HG03060 (cell line): Measurements from ENCODE around the gene LIN52.

Experiments
- ATAC-seq: cut with Tn5 transposase; IDR thresholded peaks from one replicate; pipeline ENCODE4 v1.9.1; 2021; ENCODE audit warnings: low read depth, moderate number of reproducible peaks; ENCODE audit not compliant: unreplicated experiment

LIN52 gene

DNA sequence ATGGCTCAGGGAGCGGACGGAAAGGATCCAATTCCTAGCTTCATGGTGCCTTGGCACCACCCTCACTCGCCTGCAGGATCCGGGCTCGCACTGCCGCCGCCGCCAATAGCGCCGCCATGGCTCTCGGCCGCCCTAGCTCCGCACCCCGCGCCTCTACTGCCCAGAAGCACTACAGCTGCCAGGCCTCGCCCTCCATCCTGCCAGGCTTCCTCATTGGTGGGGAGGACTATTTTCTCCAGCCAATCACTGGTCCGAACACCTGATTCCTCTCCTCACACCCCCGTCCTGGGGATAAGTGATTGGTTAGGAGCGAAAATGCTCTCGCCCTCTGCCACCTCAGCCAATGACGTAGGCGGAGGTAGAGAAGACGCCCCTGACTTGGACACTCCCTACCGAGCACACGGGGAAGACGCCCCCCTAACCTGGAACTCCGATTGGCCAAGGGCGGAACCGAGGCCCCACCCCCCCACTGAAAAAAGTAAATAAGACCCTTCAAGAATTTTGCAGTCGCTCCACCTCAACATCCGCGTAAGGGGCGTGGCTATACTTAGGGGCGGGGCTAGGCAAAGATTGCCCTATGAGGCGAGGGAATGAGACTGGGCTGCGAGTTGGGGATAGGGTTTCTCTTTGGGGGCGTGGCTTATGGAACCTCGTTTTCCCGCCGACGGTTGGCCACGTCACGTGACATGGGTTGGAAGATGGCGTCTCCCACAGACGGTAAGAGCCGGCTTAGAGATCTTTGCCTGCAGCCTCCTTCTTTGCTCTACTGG is at the start of gene LIN52, which contains the start of gene ALDH6A1:
Gene LIN52 (plus strand): TSS at position 680 of the 770 bp plus-strand sequence. CDS start 19 bp downstream, at position 699.
Gene ALDH6A1 (minus strand): TSS at position 177 of the 770 bp plus-strand sequence. CDS start 59 bp downstream, at position 118.
- ATAC-seq = peak; percentile 87

- ATAC-seq = no peak
These were observed 49.2 kb upstream of the LIN52 start for GRCh38 chr14:74035556-74035955.

GRCh38 chr14:74038020-74038859 is 46.5 kb upstream of the LIN52 start:
- no peak for ATAC-seq

DNA sequence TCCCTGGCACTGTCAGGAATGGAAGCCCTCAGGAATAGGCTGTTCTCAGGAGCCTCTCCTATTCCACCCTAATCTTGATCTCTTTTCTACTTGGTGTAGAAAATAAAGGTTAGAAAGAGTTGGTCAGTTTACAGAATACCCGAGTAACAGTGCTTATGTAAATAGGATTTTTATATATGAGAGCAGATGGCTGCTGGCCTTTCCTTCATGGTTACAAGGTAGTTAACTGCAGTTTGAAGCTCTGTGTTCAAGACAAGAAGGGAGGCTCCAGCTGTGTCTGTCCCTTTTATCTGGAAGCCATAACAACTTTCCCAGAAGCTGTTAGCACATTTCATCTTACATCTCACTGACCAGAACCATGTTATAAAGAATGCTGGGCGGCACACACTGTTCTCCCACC is 42.5 kb upstream of the LIN52 start:
- ATAC-seq = no peak

- ATAC-seq = no peak
These were observed 39.2 kb upstream of the LIN52 start for GRCh38 chr14:74045522-74045921.

DNA sequence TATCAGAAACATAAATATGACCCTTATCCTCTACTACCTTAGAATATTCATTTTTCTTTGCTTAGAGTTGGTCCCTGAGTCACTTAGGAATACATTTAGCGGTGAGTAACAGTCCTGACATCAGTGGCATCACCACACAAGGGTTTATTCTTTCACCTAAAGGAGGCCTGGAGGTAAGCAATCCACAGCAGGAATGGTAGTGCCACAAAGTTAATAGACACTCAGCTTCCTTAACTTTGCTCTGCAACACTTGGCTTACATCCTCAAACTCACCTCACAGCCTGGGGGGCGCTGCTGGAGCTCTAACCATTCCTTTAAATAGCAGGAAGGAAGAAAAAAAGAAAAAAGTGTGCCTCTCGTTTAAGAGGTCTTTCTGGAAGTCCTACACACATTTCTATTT is 36.5 kb upstream of the LIN52 start:
- no peak for ATAC-seq

DNA sequence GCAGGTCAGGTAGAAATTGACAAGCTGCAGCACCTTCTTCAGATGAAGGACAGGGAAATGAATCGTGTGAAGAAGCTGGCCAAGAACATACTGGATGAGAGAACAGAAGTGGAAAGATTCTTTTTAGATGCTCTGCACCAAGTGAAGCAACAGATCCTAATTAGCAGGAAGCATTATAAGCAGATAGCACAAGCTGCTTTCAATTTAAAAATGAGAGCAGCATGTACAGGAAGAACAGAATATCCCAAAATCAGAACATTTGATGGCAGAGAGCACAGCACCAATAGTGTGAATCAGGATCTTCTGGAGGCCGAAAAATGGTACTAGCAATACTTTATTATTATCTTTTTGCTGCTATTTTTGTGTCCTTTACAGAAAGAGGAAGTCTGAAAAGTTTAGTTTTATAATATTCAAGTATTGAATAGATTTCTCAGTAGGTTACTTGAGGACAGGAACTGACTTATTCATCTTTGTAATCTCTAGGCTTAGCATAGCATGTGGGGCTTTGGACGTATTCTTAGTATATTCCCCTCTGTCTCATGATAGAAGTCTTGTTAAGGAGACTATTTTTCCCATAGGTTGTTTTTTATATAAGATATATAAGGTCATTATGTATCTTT is 34.8 kb upstream of the LIN52 start:
- no peak for ATAC-seq

- ATAC-seq = no peak
These were observed 22.0 kb upstream of the LIN52 start for GRCh38 chr14:74062809-74063150.

- no peak for ATAC-seq
These were observed 20.3 kb upstream of the LIN52 start for GRCh38 chr14:74064426-74064825.

- ATAC-seq = no peak
These were observed 19.9 kb upstream of the LIN52 start for GRCh38 chr14:74064883-74065282.

- no peak for ATAC-seq
These were observed 18.8 kb upstream of the LIN52 start for GRCh38 chr14:74065746-74066575.

DNA sequence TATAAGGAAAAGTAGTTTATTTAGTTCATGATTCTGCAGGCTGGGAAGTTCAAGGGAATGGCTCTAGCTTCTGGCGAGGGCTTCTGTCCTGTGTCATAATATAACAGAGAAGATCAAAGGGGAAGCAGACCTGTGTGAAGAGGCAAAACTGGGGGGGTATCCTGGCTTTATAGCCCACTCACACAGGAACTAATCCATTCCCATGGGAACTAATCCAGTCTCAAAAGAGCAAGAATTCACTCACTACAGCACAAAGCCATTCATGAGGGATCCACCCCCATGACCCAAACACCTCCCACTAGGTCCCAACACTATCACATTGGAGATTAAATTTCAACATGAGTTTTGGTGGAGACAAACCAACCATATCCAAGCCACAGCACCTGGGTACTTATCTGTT is 7.4 kb upstream of the LIN52 start:
- ATAC-seq = no peak

DNA sequence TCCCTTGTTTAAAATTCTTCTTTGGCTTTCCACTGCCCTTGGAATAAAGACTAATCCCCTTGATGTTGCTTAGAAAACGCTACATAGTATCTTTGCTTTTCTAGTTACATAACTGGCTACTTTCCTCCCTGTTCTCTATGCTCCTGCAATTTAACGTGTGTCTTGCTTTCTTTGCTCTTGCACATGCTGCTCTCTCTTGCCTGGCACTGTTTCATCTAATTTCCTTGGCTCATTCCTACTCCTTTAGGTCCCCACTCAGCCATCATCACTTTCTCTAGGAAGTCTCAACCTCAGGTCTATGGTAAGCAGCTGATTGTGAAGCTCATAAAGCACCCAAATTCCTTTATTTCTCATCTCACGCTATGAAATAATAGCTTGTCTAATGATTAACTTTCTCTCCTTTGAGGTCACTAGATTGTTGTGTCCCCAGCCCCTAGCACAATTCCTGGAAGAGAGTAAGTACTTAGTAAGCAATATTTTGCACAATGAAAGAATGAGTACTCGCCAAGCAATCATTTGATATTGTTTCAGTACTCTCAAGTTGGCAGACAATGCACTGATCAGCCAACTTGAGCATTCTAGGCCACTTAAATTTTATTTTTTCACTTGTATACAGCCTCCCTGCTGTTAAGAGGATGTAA is 3.8 kb upstream of the LIN52 start:
- no peak for ATAC-seq

DNA sequence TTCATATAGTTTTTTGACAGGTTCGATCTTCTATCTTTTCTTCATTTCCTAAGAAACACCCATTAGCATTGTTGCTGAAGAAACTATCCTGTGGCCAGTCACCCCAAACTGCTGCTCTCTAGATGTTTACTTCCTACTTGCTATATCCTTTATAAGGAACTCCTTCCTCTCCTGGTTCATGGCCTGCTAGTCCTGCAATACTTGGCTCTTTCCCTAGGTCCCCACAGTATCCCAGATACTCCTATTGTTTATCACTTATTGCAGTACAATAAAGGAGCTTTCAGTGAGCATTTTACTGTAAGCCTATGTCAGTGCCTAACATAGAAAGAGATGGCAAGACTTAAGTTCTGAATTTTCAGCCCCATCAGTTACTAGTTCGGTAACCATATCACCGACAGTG is 3.3 kb upstream of the LIN52 start:
- ATAC-seq = no peak

DNA sequence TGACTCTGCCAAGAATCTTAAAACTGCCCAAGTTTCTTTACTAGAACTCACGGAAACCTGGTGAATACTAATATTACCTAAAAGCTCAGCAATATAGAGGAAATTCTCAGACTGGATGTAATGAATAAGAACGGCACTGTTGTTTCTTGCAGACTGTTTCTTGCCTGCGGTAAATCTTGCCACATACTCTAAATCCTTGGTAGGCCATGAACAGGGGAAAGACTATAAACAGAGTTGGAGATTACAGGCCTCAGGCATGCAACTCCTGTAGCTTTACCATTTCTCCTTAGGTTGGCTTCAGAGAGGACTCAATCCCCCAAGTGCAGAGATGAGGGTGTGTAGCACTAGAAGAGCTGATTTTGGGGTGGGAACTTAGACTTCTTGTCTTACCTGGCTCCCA is 1.6 kb upstream of the LIN52 start:
- no peak for ATAC-seq

- no peak for ATAC-seq
These were observed 926 bp upstream of the LIN52 start for GRCh38 chr14:74083784-74084276.

DNA sequence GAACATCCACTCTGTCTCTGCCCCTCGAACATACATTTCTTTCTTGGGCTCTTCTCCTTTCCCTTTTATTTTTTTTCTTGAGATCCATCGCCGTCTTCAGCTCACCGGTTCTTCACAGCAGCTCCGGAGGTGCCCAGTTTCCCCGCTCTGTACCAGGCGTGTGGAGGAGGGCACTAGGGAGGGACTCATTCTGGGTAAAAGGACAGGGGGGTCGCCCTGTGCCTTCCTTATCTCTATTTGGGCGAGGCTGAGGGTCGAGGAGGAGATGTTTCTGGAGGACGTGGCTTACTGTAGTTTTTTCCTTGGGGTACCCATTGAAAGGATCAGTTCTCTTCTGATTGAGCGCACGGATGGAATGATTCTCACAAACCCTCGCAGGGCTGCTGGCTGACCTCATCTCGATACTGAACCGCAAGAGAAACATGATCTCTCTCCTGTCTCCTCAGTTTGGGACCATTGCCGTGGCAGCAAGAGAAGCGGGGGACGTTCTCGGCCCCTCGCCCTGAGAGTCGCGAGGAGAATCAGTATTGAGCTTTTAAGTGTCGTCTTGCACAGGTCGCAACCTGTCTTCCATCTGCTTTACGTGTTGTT is 386 bp downstream of the LIN52 start:
- peak; percentile 2 for ATAC-seq

- ATAC-seq = no peak
These were observed 1.1 kb downstream of the LIN52 start for GRCh38 chr14:74085828-74086227.

GRCh38 chr14:74089251-74090020 is 4.7 kb downstream of the LIN52 start:
- no peak for ATAC-seq
